Thymus (tissue), 11 donors: ENCODE measurements around the gene RITA1. TPM values are rescaled to one million over a fixed set of nuclear protein-coding genes. Genes with fewer than 3 reads are reported as not detected.
A peak's percentile ranks its signal among the peaks of the same experiment; 100 is the strongest.

Source experiments
- DNase-seq, 9 donors: peaks; one replicate each; pipeline ENCODE4 v3.0.0-alpha.2; 2013; ENCODE audit warnings: low spot score in 9 of 9, low read depth in 6 of 9, missing footprints in 1 of 9
- H3K27ac ChIP-seq, 2 donors: one replicate each; pipeline ENCODE4 v1.5.1; 2013; ENCODE audit warnings: control low read depth in 1 of 2, low read depth in 1 of 2, low read length in 1 of 2, mild to moderate bottlenecking in 1 of 2, moderate library complexity in 1 of 2
- H3K27me3 ChIP-seq, 2 donors: one replicate each; pipeline ENCODE4 v1.5.1; 2013; ENCODE audit warnings: low read length in 1 of 2; ENCODE audit not compliant: control insufficient read depth in 2 of 2, insufficient read depth in 1 of 2
- H3K36me3 ChIP-seq, 2 donors: one replicate each; pipeline ENCODE4 v1.5.1; 2013; ENCODE audit warnings: low read length in 1 of 2, mild to moderate bottlenecking in 1 of 2, moderate library complexity in 1 of 2; ENCODE audit not compliant: control insufficient read depth in 2 of 2, insufficient read depth in 2 of 2
- H3K4me1 ChIP-seq, 2 donors: one replicate each; pipeline ENCODE4 v1.5.1; 2013; ENCODE audit warnings: low read length in 2 of 2; ENCODE audit not compliant: control insufficient read depth in 2 of 2, insufficient read depth in 2 of 2
- H3K4me3 ChIP-seq, 2 donors: one replicate each; pipeline ENCODE4 v1.5.1; 2013; ENCODE audit warnings: low read length in 2 of 2, control low read depth in 1 of 2, mild to moderate bottlenecking in 1 of 2
- H3K9me3 ChIP-seq, 2 donors: one replicate each; pipeline ENCODE4 v1.5.1; 2013; ENCODE audit warnings: low read length in 1 of 2, mild to moderate bottlenecking in 1 of 2; ENCODE audit not compliant: control insufficient read depth in 2 of 2, insufficient read depth in 1 of 2
- WGBS: extraction: QIAGEN DNeasy Blood & Tissue Kit; methylation state at CpG from one replicate; pipeline ENCODE4 v1.1.7; 2013; 5-methylcytosine and 5-hydroxymethylcytosine counted together
- polyA plus RNA-seq: library from polyadenylated mRNA; stranded (reverse); fragments of 200-250 nt; gene quantifications from one replicate; pipeline ENCODE4 v1.2.3, GENCODE V29; 2013
- total RNA-seq: library from RNA; stranded (reverse); fragments of 120-200 nt; gene quantifications from one replicate; pipeline ENCODE4 v1.2.4, GENCODE V29; 2013
- donor health status: healthy.

Gene RITA1
- total and polyA plus RNA-seq, 2 donors: 8.5 to 18.3 TPM

- Histone ChIP-seq H3K4me1 (no peaks in the 10 kb centered on the region), H3K9me3 (no peaks in the 10 kb centered on the region), H3K27me3 (no peaks in the 10 kb centered on the region), H3K36me3 (no peaks in the 10 kb centered on the region), H3K4me3 (no peak overlapping the region), H3K27ac (no peak overlapping the region)
- WGBS: 61% methylated on average over 17 of the region's 17 CpGs
- no peak for DNase-seq
These were observed 43.2 kb upstream of the RITA1 start for GRCh38 chr12:113142173-113142885.

GRCh38 chr12:113142886-113143332 lies 42.6 kb upstream of the RITA1 start:
- no peak for DNase-seq
- Histone ChIP-seq H3K4me1 (no peaks in the 10 kb centered on the region), H3K4me3 (no peak overlapping the region), H3K9me3 (no peaks in the 10 kb centered on the region), H3K27ac (no peak overlapping the region), H3K27me3 (no peaks in the 10 kb centered on the region), H3K36me3 (no peaks in the 10 kb centered on the region)
- 75% methylated on average over 5 of the region's 5 CpGs for WGBS

- Histone ChIP-seq H3K27ac (no peak overlapping the region), H3K4me1 (no peaks in the 10 kb centered on the region), H3K4me3 (no peak overlapping the region), H3K27me3 (no peaks in the 10 kb centered on the region), H3K9me3 (no peaks in the 10 kb centered on the region), H3K36me3 (no peaks in the 10 kb centered on the region)
- WGBS: 97% methylated on average over 8 of the region's 8 CpGs
- no peak for DNase-seq
These were observed 41.6 kb upstream of the RITA1 start for GRCh38 chr12:113143959-113144358.

GRCh38 chr12:113144806-113145205 lies 40.7 kb upstream of the RITA1 start:
- WGBS: 96% methylated on average over 5 of the region's 5 CpGs
- Histone ChIP-seq H3K36me3 (no peaks in the 10 kb centered on the region), H3K27ac (no peak overlapping the region), H3K4me3 (no peak overlapping the region), H3K4me1 (peaks cover 0 to 4% of the 10 kb centered on the region in 2 donors), H3K9me3 (no peaks in the 10 kb centered on the region), H3K27me3 (peaks cover 0 to 6% of the 10 kb centered on the region in 2 donors)
- DNase-seq: no peak

- DNase-seq: no peak
These were observed 39.6 kb upstream of the RITA1 start for GRCh38 chr12:113145720-113146551.

GRCh38 chr12:113146999-113147398 lies 38.5 kb upstream of the RITA1 start:
- H3K27me3 ChIP-seq: peaks cover 0 to 21% of the 10 kb centered on the region in 2 donors
- no peak overlapping the region for H3K27ac ChIP-seq
- no peak for DNase-seq
- H3K9me3 ChIP-seq: no peaks in the 10 kb centered on the region
- H3K36me3 ChIP-seq: no peaks in the 10 kb centered on the region
- no peak overlapping the region for H3K4me3 ChIP-seq
- peaks cover 0 to 5% of the 10 kb centered on the region in 2 donors for H3K4me1 ChIP-seq
- over 99% methylated on average over 2 of the region's 2 CpGs for WGBS

More at GRCh38 chr12:113145720-113146551, 39.6 kb upstream of the RITA1 start:
- Histone ChIP-seq H3K36me3 (no peaks in the 10 kb centered on the region), H3K9me3 (no peaks in the 10 kb centered on the region), H3K4me1 (peaks cover 0 to 5% of the 10 kb centered on the region in 2 donors), H3K4me3 (no peak overlapping the region), H3K27me3 (peaks cover 0 to 16% of the 10 kb centered on the region in 2 donors), H3K27ac (no peak overlapping the region)
- 95% methylated on average over 12 of the region's 12 CpGs for WGBS

- Histone ChIP-seq H3K27me3 (peaks cover 10 to 47% of the 10 kb centered on the region in 2 donors), H3K27ac (no peak within 1 kb of the TSS), H3K4me3 (no peak within 1 kb of the TSS), H3K9me3 (no peaks in the 10 kb centered on the region), H3K36me3 (no peaks in the 10 kb centered on the region), H3K4me1 (peaks cover 0 to 28% of the 10 kb centered on the region in 2 donors)
- WGBS: 64% methylated on average over 22 of the region's 22 CpGs
- peak in 2 of 9 donors; percentile 47 to 58 for DNase-seq
These were observed 36.0 kb upstream of the RITA1 start, which contains the start of gene CFAP73 for GRCh38 chr12:113149361-113150150. TSS of gene CFAP73 (plus strand) at chr12:113149724. CDS start at chr12:113149858, 134 bp downstream.

GRCh38 chr12:113151655-113152054 lies 33.9 kb upstream of the RITA1 start:
- Histone ChIP-seq H3K36me3 (no peaks in the 10 kb centered on the region), H3K4me1 (peaks cover 0 to 32% of the 10 kb centered on the region in 2 donors), H3K27ac (no peak overlapping the region), H3K9me3 (no peaks in the 10 kb centered on the region), H3K4me3 (no peak overlapping the region), H3K27me3 (peaks cover 13 to 59% of the 10 kb centered on the region in 2 donors)
- DNase-seq: no peak
- 96% methylated on average over 3 of the region's 3 CpGs for WGBS
